C4-2B (cell line): Measurements from ENCODE around the gene PIK3R5.

ENCODE experiments used
- ZFX ChIP-seq: fragments of 450-650 bp; IDR thresholded peaks from 2 replicates; pipeline ENCODE4 v1.6.1; 2017
- TF ChIP-seq, protein P1 (sequence below): fragments of 450-650 bp; conservative IDR thresholded peaks from 2 replicates; pipeline ENCODE4 v1.5.1; 2017; ENCODE audit warnings: mild to moderate bottlenecking

DNA sequence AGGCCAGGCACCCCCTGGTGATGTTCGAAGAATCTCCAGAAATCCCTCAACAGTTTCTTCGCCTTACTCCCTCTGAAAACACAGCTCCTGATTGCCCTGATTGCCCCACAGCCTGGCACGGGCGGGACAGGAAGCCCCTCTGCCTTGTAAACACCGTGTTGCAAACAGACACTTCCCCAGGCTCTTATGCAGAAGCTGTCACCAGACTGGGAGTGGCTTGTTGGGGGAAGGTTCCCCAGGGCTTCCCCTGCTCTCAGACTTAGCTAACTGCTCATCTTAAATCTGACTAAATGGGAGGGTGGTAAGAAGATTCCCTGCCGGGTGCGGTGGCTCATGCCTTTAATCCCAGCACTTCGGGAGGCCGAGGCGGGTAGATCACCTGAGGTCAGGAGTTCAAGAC lies 11.2 kb downstream of the PIK3R5 start:
- TF ChIP-seq, protein P1, sequence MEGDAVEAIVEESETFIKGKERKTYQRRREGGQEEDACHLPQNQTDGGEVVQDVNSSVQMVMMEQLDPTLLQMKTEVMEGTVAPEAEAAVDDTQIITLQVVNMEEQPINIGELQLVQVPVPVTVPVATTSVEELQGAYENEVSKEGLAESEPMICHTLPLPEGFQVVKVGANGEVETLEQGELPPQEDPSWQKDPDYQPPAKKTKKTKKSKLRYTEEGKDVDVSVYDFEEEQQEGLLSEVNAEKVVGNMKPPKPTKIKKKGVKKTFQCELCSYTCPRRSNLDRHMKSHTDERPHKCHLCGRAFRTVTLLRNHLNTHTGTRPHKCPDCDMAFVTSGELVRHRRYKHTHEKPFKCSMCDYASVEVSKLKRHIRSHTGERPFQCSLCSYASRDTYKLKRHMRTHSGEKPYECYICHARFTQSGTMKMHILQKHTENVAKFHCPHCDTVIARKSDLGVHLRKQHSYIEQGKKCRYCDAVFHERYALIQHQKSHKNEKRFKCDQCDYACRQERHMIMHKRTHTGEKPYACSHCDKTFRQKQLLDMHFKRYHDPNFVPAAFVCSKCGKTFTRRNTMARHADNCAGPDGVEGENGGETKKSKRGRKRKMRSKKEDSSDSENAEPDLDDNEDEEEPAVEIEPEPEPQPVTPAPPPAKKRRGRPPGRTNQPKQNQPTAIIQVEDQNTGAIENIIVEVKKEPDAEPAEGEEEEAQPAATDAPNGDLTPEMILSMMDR = no peak
- no peak for TF ChIP-seq ZFX
